Measurements from ENCODE around the gene CLEC20A.

The CLEC20A gene

DNA sequence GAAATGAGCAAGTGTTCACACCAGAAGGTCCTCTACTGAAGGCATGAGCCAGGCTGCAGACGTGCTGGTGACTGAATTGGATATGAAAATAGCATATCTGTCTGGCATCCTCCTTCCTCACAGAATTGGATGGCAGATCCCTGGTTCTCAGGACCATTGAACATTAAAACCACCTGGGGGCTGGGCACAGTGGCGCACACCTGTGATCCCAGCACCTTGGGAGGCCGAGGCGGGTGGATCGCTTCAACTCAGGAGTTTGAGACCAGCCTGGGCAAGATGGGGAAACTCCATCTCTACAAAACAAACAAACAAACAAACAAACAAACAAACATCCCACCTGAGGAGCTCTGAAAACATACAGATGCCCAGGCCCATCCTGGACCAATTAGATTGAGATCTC lies 39.6 kb upstream of the CLEC20A start:
- TF ChIP-seq, protein P1, sequence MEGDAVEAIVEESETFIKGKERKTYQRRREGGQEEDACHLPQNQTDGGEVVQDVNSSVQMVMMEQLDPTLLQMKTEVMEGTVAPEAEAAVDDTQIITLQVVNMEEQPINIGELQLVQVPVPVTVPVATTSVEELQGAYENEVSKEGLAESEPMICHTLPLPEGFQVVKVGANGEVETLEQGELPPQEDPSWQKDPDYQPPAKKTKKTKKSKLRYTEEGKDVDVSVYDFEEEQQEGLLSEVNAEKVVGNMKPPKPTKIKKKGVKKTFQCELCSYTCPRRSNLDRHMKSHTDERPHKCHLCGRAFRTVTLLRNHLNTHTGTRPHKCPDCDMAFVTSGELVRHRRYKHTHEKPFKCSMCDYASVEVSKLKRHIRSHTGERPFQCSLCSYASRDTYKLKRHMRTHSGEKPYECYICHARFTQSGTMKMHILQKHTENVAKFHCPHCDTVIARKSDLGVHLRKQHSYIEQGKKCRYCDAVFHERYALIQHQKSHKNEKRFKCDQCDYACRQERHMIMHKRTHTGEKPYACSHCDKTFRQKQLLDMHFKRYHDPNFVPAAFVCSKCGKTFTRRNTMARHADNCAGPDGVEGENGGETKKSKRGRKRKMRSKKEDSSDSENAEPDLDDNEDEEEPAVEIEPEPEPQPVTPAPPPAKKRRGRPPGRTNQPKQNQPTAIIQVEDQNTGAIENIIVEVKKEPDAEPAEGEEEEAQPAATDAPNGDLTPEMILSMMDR (IDR thresholded peaks at IDR 0.05; ENCODE audit: control insufficient read depth, extremely low read depth, insufficient read depth), result no peak
- no peak for DNase-seq (ENCODE audit: low read depth)
- H3K4me3 ChIP-seq (ENCODE audit: low read depth, low read length), result no peak overlapping the region

DNA sequence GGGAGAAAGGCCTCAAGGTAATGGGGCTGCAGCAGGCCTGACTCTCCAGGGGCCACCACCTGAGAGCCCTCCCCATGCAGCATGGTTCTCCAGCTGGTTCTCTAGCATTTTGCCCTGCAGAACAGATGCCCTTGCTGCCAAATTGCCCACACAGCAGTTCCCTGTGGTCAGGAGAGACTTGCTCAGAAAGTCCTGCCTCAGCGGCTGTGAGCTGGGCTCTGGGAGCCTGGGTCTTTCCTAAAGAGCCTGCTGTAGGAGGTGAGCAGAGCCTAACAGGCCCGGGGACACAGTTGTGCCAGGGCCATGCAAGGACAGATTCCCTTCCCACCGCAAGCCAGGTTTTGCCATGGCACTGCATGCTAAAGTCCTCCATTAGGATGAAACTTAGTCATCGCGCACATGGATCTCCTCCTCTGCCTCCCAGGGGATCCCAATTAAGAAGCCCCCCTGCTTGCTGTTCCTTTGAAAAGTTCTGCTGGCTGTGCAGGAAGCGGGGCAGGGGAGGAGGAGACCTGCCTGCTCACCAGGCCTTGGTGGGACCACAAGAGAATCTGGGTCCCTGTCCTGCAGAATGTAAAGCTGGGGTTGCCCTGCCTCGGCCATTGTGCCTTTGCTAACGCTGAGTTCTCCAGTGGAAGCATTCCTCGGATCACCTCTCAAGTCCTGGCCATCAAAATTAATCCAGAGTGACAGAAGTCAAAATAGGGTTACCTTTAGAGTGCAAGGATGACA lies 37.5 kb upstream of the CLEC20A start:
- no peak for DNase-seq (ENCODE audit: low read depth)
- H3K4me3 ChIP-seq (ENCODE audit: low read depth, low read length), result no peak overlapping the region
- TF ChIP-seq, protein P1 (IDR thresholded peaks at IDR 0.05; ENCODE audit: control insufficient read depth, extremely low read depth, insufficient read depth), result no peak

DNA sequence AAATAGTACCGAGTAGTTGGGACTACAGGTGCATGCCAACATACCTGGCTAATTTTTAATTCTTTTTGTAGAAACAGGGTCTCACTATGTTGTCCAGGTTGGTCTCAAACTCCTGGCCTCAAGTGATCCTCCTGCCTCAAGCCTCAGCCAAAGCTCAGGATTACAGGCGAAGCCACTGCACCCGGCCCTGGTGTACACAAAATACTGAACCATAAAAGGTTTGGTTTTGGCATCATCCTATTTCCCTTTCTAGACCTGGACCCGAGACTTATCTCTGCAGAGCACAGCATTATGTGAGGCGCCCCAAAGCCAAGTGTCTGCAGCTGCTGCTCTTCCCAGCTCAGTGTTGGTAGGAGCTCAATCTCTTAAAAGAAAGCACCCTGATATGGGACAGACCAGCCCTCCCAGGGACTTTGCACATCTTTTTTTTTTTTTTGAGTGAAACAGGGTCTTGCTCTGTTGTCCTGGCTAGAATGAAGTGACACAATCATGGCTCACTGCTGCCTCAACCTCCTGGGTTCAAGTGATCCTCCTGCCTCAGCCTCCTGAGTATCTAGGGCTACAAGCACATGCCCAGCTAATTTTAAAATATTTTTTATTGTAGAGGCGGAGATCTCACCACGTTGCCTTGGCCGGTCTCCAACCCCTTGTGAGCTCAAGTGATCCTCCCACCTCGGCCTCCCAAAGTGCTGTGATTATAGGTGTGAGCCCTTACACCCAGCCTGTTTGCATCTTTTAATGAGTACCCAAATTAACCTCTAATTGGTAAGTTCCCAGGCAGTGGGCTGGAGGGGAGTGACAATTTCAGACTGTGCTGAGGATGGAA lies 36.6 kb upstream of the CLEC20A start:
- H3K4me3 ChIP-seq (ENCODE audit: low read depth, low read length), result no peak overlapping the region
- TF ChIP-seq, protein P1 (IDR thresholded peaks at IDR 0.05; ENCODE audit: control insufficient read depth, extremely low read depth, insufficient read depth), result no peak
- no peak for DNase-seq (ENCODE audit: low read depth)

DNA sequence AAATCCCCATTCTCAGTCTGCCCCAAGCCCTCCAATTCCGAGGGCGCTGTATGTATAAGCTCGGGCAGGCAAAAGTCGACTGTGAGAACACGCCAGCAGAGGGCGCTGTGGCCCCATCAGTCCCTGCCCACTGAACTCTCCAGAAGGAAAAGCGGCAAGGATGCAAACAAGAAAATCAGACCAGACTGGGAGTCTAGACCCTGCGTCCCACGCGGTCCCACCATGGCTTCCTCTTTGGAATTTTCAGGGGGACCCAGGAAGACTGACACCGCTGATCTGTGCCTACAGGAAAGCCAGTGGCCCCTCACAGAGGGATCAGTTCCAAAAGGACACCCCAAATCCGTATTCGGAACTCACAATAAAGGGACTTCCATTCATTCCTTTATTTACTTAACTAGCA lies 35.6 kb upstream of the CLEC20A start:
- no peak for DNase-seq (ENCODE audit: low read depth)
- TF ChIP-seq, protein P1 (IDR thresholded peaks at IDR 0.05; ENCODE audit: control insufficient read depth, extremely low read depth, insufficient read depth), result peak; percentile 88

DNA sequence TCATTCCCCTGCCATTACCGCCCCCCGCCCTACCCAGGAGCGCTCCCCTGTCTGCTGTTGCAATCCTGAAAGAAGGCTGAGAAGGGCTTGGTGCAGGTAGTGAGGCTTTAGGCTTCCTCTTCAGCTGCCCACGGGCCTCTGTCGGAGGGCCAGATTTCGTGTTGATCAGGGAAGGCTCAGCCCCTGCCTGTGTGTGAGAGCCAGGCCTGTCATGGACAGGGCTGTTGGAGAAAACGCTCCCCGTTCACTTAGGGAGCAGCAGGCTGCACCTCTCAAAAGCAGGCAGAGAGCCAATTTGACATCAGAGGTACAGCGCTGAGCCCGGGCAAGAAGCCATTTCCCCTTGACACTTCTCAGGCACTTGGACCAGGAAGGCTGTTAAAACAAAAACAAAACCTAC lies 35.1 kb upstream of the CLEC20A start:
- TF ChIP-seq, protein P1 (IDR thresholded peaks at IDR 0.05; ENCODE audit: control insufficient read depth, extremely low read depth, insufficient read depth), result no peak
- no peak overlapping the region for H3K4me3 ChIP-seq (ENCODE audit: low read depth, low read length)
- DNase-seq (ENCODE audit: low read depth), result no peak

More for the DNA sequence above, 35.6 kb upstream of the CLEC20A start:
- H3K4me3 ChIP-seq (ENCODE audit: low read depth, low read length), result no peak overlapping the region

DNA sequence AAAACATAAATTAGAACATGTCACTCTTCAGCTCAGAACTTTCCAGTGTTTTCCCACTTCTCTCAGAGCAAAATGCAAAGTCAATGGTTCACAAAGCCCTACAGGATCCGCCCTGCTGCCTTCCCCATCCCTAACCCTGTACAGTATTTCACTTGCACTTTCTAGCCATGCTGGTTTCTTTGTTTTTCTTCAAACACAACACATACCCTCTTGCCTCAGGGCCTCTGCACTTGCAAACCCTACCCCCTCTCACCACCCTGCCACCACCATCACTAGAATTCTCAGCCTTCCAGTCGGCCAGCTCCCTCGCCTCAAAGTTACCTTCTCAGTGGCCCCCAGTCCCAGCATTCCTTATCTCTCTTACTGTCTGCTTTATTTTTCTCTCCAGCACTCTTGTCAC lies 33.7 kb upstream of the CLEC20A start:
- no peak for DNase-seq (ENCODE audit: low read depth)
- no peak overlapping the region for H3K4me3 ChIP-seq (ENCODE audit: low read depth, low read length)
- TF ChIP-seq, protein P1 (IDR thresholded peaks at IDR 0.05; ENCODE audit: control insufficient read depth, extremely low read depth, insufficient read depth), result no peak

Measured in LNCaP clone FGC (cell line).